HEK293 (cell line): Measurements from ENCODE around the gene NDOR1.

ENCODE experiments used
- GLI4 ChIP-seq: fragments of 450-650 bp; formaldehyde crosslinking; IDR thresholded peaks from 2 replicates; pipeline ENCODE4 v1.5.1; 2016; ENCODE audit warnings: missing biosample characterization, missing genetic modification characterization
- GLIS1 ChIP-seq: fragments of 450-650 bp; formaldehyde crosslinking; IDR thresholded peaks from 2 replicates; pipeline ENCODE4 v1.5.1; 2016; ENCODE audit warnings: missing biosample characterization, missing genetic modification characterization
- HOXD13 ChIP-seq: sonication (generic); formaldehyde crosslinking; IDR thresholded peaks from 2 replicates; pipeline ENCODE4 v1.8.0; 2022; ENCODE audit warnings: missing genetic modification reagents, borderline replicate concordance
- KLF1 ChIP-seq: fragments of 450-650 bp; formaldehyde crosslinking; IDR thresholded peaks from 2 replicates; pipeline ENCODE4 v1.5.1; 2016; ENCODE audit warnings: missing biosample characterization, missing genetic modification characterization
- PRDM1 ChIP-seq: fragments of 450-650 bp; formaldehyde crosslinking; IDR thresholded peaks from 2 replicates; pipeline ENCODE4; 2016; ENCODE audit warnings: missing biosample characterization, missing genetic modification characterization
- TCF7L2 ChIP-seq: IDR thresholded peaks from 2 replicates; pipeline ENCODE4 v1.6.1; 2011; ENCODE audit warnings: low read depth, mild to moderate bottlenecking, inconsistent platforms, low read length, moderate library complexity, borderline replicate concordance
- ZBTB21 ChIP-seq: fragments of 450-650 bp; formaldehyde crosslinking; IDR thresholded peaks from 2 replicates; pipeline ENCODE4 v1.5.1; 2017; ENCODE audit warnings: missing biosample characterization, missing genetic modification characterization
- ZFHX2 ChIP-seq: fragments of 450-650 bp; formaldehyde crosslinking; conservative IDR thresholded peaks from 2 replicates; pipeline ENCODE4 v1.5.1; 2016; ENCODE audit warnings: missing biosample characterization, missing genetic modification characterization
- ZFP69B ChIP-seq: fragments of 450-650 bp; formaldehyde crosslinking; IDR thresholded peaks from 2 replicates; pipeline ENCODE4 v1.5.1; 2016; ENCODE audit warnings: missing biosample characterization, missing genetic modification characterization
- ZNF132 ChIP-seq: fragments of 450-650 bp; formaldehyde crosslinking; IDR thresholded peaks from 2 replicates; pipeline ENCODE4 v1.5.1; 2017; ENCODE audit warnings: missing biosample characterization, missing genetic modification characterization, borderline replicate concordance
- ZNF157 ChIP-seq: fragments of 450-650 bp; formaldehyde crosslinking; IDR thresholded peaks from 2 replicates; pipeline ENCODE4 v1.5.1; 2016; ENCODE audit warnings: missing biosample characterization, missing genetic modification characterization
- ZNF169 ChIP-seq: fragments of 450-650 bp; formaldehyde crosslinking; IDR thresholded peaks from 2 replicates; pipeline ENCODE4 v1.5.1; 2016; ENCODE audit warnings: missing biosample characterization, missing genetic modification characterization
- ZNF19 ChIP-seq: fragments of 450-650 bp; formaldehyde crosslinking; IDR thresholded peaks from 2 replicates; pipeline ENCODE4; 2016; ENCODE audit warnings: missing biosample characterization, missing genetic modification characterization, low read depth
- ZNF221 ChIP-seq: fragments of 450-650 bp; formaldehyde crosslinking; IDR thresholded peaks from 2 replicates; pipeline ENCODE4 v1.5.1; 2017; ENCODE audit warnings: missing biosample characterization, missing genetic modification characterization, borderline replicate concordance
- ZNF223 ChIP-seq: fragments of 450-650 bp; formaldehyde crosslinking; IDR thresholded peaks from 2 replicates; pipeline ENCODE4 v1.5.1; 2016; ENCODE audit warnings: missing biosample characterization, missing genetic modification characterization
- ZNF239 ChIP-seq: fragments of 450-650 bp; formaldehyde crosslinking; IDR thresholded peaks from 2 replicates; pipeline ENCODE4 v1.5.1; 2016; ENCODE audit warnings: missing biosample characterization, missing genetic modification characterization
- ZNF274 ChIP-seq, 2 experiments: fragments of 200-500 bp in 1 of 2; fragments of 450-650 bp in 1 of 2; sonication (Bioruptor generic) in 1 of 2; formaldehyde crosslinking in 1 of 2; IDR thresholded peaks; 2 replicates each; pipeline versions ENCODE4 v1.5.1 to v1.6.1; 2014 to 2016; ENCODE audit warnings: borderline replicate concordance in 1 of 2, inconsistent platforms in 1 of 2, low read length in 1 of 2, missing biosample characterization in 1 of 2, missing genetic modification characterization in 1 of 2
- ZNF394 ChIP-seq: fragments of 450-650 bp; formaldehyde crosslinking; IDR thresholded peaks from 2 replicates; pipeline ENCODE4 v1.5.1; 2016; ENCODE audit warnings: missing biosample characterization, missing genetic modification characterization, mild to moderate bottlenecking, moderate library complexity, borderline replicate concordance
- ZNF404 ChIP-seq: fragments of 450-650 bp; formaldehyde crosslinking; IDR thresholded peaks from 2 replicates; pipeline ENCODE4 v1.5.1; 2017; ENCODE audit warnings: missing biosample characterization, missing genetic modification characterization
- ZNF473 ChIP-seq: fragments of 450-650 bp; formaldehyde crosslinking; IDR thresholded peaks from 2 replicates; pipeline ENCODE4 v1.5.1; 2017; ENCODE audit warnings: missing biosample characterization, missing genetic modification characterization
- ZNF521 ChIP-seq: fragments of 450-650 bp; formaldehyde crosslinking; IDR thresholded peaks from 2 replicates; pipeline ENCODE4 v1.5.1; 2017; ENCODE audit warnings: missing biosample characterization, mild to moderate bottlenecking, missing genetic modification characterization
- ZNF544 ChIP-seq: fragments of 450-650 bp; formaldehyde crosslinking; IDR thresholded peaks from 2 replicates; pipeline ENCODE4 v1.5.0; 2017; ENCODE audit warnings: missing biosample characterization, missing genetic modification characterization
- ZNF600 ChIP-seq: fragments of 450-650 bp; formaldehyde crosslinking; IDR thresholded peaks from 2 replicates; pipeline ENCODE4 v1.5.1; 2016; ENCODE audit warnings: missing biosample characterization, missing genetic modification characterization
- ZNF621 ChIP-seq: fragments of 450-650 bp; formaldehyde crosslinking; IDR thresholded peaks from 2 replicates; pipeline ENCODE4 v1.5.1; 2017; ENCODE audit warnings: missing biosample characterization, missing genetic modification characterization
- ZNF626 ChIP-seq: fragments of 450-650 bp; sonication (Bioruptor Pico); formaldehyde crosslinking; IDR thresholded peaks from 2 replicates; pipeline ENCODE4 v1.5.1; 2018; ENCODE audit warnings: missing biosample characterization, missing genetic modification characterization, inconsistent platforms
- ZNF654 ChIP-seq: fragments of 450-650 bp; formaldehyde crosslinking; IDR thresholded peaks from 2 replicates; pipeline ENCODE4 v1.5.1; 2016; ENCODE audit warnings: low read depth, missing biosample characterization, missing genetic modification characterization
- ZNF776 ChIP-seq: fragments of 450-650 bp; formaldehyde crosslinking; IDR thresholded peaks from 2 replicates; pipeline ENCODE4 v1.5.0; 2017; ENCODE audit warnings: missing biosample characterization, missing genetic modification characterization, borderline replicate concordance
- ZNF777 ChIP-seq: fragments of 450-650 bp; formaldehyde crosslinking; IDR thresholded peaks from 2 replicates; pipeline ENCODE4 v1.5.1; 2017; ENCODE audit warnings: missing biosample characterization, missing genetic modification characterization, borderline replicate concordance
- ZNF791 ChIP-seq: fragments of 450-650 bp; formaldehyde crosslinking; IDR thresholded peaks from 2 replicates; pipeline ENCODE4 v1.5.1; 2016; ENCODE audit warnings: missing biosample characterization, missing genetic modification characterization
- ZNF830 ChIP-seq: fragments of 450-650 bp; IDR thresholded peaks from 2 replicates; pipeline ENCODE4 v1.5.0; 2018; ENCODE audit warnings: missing biosample characterization, missing genetic modification characterization, low read depth, mild to moderate bottlenecking, moderate library complexity
- TF ChIP-seq, protein P1 (sequence below): fragments of 450-650 bp; formaldehyde crosslinking; IDR thresholded peaks from 2 replicates; pipeline ENCODE4 v1.5.1; 2017; ENCODE audit warnings: missing biosample characterization, missing genetic modification characterization
- TF ChIP-seq, protein P2 (sequence below): fragments of 450-650 bp; formaldehyde crosslinking; IDR thresholded peaks from 2 replicates; pipeline ENCODE4 v1.5.1; 2016; ENCODE audit warnings: missing biosample characterization, missing genetic modification characterization
- TF ChIP-seq, protein P3 (sequence below): fragments of 450-650 bp; formaldehyde crosslinking; IDR thresholded peaks from 2 replicates; pipeline ENCODE4 v1.5.1; 2016; ENCODE audit warnings: missing biosample characterization, missing genetic modification characterization, low read depth
- TF ChIP-seq, protein P4 (sequence below): fragments of 450-650 bp; formaldehyde crosslinking; IDR thresholded peaks from 2 replicates; pipeline ENCODE4 v1.5.1; 2016; ENCODE audit warnings: missing biosample characterization, missing genetic modification characterization

Gene NDOR1

DNA sequence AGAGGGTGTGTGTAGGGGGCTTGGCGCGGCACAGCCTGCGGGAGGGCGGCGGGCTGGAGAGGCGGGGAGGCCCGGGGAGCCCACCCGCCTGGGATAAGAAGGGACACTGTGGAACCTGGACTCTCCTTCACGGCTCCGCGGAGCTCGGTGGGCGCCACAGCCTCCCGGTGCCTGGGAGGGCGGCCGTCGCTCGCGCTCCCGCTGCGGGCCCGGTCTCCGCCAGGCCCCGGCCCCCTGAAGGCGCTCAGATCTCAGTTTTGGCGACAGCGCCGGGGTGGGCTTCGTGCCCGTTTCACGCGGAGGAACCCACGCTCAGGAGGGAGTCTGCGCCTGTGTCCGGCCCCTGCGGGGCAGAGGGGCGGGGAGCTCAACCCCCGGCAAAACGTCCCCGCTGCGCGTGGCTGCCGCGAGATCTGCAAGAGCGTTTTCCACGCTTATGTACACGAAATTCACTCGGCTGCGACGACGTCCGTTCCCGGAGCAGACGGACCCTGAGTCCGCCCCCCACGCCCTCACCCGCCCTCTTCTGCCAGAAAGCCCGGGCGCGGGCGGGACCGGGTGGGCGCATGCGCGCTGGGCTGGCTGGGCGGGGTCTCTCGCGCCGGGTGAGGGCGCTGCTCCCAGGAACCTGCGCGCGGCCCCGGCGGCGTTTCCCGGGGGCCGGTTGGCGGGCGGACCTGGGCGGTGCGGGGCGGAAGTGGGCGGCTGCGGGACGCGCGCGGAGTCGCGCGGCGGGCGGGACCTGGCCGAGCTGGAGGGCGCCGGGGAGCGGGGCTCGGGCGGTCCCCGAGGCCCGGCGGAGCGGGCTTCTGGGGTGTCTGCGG lies 49.3 kb downstream of the NDOR1 start, which contains the start of gene NELFB (continued):
- no peak for TF ChIP-seq ZNF239 (tag by site-specific recombination)
- TF ChIP-seq, protein P1, sequence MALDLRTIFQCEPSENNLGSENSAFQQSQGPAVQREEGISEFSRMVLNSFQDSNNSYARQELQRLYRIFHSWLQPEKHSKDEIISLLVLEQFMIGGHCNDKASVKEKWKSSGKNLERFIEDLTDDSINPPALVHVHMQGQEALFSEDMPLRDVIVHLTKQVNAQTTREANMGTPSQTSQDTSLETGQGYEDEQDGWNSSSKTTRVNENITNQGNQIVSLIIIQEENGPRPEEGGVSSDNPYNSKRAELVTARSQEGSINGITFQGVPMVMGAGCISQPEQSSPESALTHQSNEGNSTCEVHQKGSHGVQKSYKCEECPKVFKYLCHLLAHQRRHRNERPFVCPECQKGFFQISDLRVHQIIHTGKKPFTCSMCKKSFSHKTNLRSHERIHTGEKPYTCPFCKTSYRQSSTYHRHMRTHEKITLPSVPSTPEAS: no peak
- TF ChIP-seq ZNF791: no peak
- TF ChIP-seq ZNF600 (tag by site-specific recombination): no peak
- TF ChIP-seq ZNF521 (tag by site-specific recombination): no peak
- no peak for TF ChIP-seq ZNF621
- peak; percentile 90 for TF ChIP-seq KLF1 (tag by site-specific recombination)
- no peak for TF ChIP-seq ZNF394
- no peak for TF ChIP-seq ZNF169 (tag by site-specific recombination)
- TF ChIP-seq ZFP69B (tag by site-specific recombination): no peak
- no peak for TF ChIP-seq ZNF19 (tag by site-specific recombination)
- no peak for TF ChIP-seq ZNF544 (tag by site-specific recombination)
- no peak for TF ChIP-seq ZNF777 (tag by site-specific recombination)
- no peak for TF ChIP-seq ZNF473 (tag by site-specific recombination)
- TF ChIP-seq, protein P2, sequence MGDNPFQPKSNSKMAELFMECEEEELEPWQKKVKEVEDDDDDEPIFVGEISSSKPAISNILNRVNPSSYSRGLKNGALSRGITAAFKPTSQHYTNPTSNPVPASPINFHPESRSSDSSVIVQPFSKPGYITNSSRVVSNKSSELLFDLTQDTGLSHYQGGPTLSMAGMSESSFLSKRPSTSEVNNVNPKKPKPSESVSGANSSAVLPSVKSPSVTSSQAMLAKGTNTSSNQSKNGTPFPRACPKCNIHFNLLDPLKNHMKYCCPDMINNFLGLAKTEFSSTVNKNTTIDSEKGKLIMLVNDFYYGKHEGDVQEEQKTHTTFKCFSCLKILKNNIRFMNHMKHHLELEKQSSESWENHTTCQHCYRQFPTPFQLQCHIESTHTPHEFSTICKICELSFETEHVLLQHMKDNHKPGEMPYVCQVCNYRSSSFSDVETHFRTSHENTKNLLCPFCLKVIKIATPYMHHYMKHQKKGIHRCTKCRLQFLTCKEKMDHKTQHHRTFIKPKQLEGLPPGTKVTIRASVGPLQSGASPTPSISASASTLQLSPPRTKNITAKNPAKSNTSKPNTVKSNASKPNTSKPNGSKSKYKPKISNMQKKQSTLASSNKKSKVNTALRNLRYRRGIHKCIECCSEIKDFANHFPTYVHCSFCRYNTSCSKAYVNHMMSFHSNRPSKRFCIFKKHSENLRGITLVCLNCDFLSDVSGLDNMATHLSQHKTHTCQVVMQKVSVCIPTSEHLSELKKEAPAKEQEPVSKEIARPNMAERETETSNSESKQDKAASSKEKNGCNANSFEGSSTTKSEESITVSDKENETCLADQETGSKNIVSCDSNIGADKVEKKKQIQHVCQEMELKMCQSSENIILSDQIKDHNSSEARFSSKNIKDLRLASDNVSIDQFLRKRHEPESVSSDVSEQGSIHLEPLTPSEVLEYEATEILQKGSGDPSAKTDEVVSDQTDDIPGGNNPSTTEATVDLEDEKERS (tag by site-specific recombination): no peak
- no peak for TF ChIP-seq PRDM1 (tag by site-specific recombination)
- no peak for TF ChIP-seq ZNF221
- TF ChIP-seq ZNF830 (tag by site-specific recombination): no peak
- no peak for TF ChIP-seq ZNF132 (tag by site-specific recombination)
- TF ChIP-seq, protein P3, sequence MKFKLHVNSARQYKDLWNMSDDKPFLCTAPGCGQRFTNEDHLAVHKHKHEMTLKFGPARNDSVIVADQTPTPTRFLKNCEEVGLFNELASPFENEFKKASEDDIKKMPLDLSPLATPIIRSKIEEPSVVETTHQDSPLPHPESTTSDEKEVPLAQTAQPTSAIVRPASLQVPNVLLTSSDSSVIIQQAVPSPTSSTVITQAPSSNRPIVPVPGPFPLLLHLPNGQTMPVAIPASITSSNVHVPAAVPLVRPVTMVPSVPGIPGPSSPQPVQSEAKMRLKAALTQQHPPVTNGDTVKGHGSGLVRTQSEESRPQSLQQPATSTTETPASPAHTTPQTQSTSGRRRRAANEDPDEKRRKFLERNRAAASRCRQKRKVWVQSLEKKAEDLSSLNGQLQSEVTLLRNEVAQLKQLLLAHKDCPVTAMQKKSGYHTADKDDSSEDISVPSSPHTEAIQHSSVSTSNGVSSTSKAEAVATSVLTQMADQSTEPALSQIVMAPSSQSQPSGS: no peak
- no peak for TF ChIP-seq ZBTB21 (tag by site-specific recombination)
- no peak for TF ChIP-seq ZNF157
- no peak for TF ChIP-seq TCF7L2
- TF ChIP-seq GLI4 (tag by site-specific recombination): no peak
- TF ChIP-seq, protein P4, sequence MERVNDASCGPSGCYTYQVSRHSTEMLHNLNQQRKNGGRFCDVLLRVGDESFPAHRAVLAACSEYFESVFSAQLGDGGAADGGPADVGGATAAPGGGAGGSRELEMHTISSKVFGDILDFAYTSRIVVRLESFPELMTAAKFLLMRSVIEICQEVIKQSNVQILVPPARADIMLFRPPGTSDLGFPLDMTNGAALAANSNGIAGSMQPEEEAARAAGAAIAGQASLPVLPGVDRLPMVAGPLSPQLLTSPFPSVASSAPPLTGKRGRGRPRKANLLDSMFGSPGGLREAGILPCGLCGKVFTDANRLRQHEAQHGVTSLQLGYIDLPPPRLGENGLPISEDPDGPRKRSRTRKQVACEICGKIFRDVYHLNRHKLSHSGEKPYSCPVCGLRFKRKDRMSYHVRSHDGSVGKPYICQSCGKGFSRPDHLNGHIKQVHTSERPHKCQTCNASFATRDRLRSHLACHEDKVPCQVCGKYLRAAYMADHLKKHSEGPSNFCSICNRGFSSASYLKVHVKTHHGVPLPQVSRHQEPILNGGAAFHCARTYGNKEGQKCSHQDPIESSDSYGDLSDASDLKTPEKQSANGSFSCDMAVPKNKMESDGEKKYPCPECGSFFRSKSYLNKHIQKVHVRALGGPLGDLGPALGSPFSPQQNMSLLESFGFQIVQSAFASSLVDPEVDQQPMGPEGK (tag by site-specific recombination): peak; percentile 75
- TF ChIP-seq HOXD13 (CRISPR knock-in tag): no peak
- no peak for TF ChIP-seq ZNF274 (IDR thresholded peaks at IDR 0.05; ENCODE audit: low read length)
- TF ChIP-seq ZNF274 (tag by site-specific recombination; IDR thresholded peaks at IDR 0.05; ENCODE audit: borderline replicate concordance): no peak
- no peak for TF ChIP-seq GLIS1 (tag by site-specific recombination)
- no peak for TF ChIP-seq ZNF626 (tag by site-specific recombination)
- TF ChIP-seq ZNF223 (tag by site-specific recombination): no peak
- no peak for TF ChIP-seq ZNF776
- TF ChIP-seq ZFHX2: peak; percentile 94
- TF ChIP-seq ZNF654 (tag by site-specific recombination): no peak
- no peak for TF ChIP-seq ZNF404
